HG03439 (cell line): Measurements from ENCODE around the gene TNNI3.
"Not testable (repeated sequence)": the region's sequence is repeated elsewhere in the genome, so short reads cannot be mapped to it uniquely, and the experiment has no call there.

ENCODE experiments used
- ATAC-seq: cut with Tn5 transposase; IDR thresholded peaks from one replicate; pipeline ENCODE4 v1.9.1; 2021; ENCODE audit warnings: mild to moderate bottlenecking, moderate library complexity; ENCODE audit not compliant: unreplicated experiment

Gene TNNI3

DNA sequence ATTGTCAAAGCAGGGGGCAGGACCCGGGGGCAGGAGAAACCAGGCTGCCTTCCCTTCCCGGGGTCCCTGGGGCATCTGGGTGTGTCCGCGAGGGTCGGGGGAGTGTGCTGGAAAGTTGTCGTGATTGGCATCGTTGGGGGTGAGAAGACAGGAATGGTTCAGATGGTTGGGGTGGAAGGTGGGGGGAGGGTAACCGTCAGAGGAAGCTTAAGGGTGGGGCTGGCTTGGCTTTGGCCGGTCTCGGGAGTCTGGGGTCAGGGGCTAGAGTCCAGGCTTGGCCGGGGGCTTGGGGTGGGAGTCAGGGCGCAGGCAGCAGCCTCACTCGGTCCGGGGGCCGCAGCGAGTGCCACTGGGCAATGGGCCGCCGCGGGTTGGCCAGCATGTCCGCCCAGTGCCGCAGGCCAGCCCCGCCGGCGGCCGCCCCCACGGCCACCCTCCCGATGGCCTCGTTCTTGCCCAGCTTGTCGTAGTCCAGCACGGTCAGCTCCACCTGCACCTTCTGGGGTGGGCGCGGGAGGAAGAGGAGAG lies 15.7 kb upstream of the TNNI3 start:
- ATAC-seq: no peak

- ATAC-seq: no peak
Measured at GRCh38 chr19:55172741-55173140, 15.2 kb upstream of the TNNI3 start.

GRCh38 chr19:55172318-55172717 lies 14.8 kb upstream of the TNNI3 start:
- not testable (repeated sequence) for ATAC-seq

- no peak for ATAC-seq
Measured at GRCh38 chr19:55171440-55171839, 13.9 kb upstream of the TNNI3 start.

DNA sequence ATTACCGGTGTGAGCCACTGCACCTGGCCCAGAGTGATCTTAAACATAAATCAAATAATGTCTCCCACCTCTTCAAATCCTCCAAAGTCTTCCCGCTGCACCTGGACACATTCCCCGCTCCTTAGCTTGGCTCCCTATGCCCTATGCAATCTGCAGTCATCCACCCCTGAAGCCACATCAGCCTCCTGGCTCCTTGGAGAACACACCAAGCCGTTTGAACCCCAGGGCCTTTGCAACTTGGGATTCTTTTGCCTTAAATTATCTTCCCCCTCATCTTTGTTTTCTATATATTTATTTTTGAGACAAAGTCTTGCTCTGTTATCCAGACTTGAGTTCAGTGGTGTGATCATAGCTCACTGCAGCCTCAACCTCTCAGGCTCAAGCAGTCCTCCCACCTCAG lies 11.6 kb upstream of the TNNI3 start:
- ATAC-seq: no peak

GRCh38 chr19:55166530-55167268 lies 9.2 kb upstream of the TNNI3 start, which contains the start of gene DNAAF3:
TSS of gene DNAAF3 (minus strand) at chr19:55166613. CDS start at chr19:55166413, 200 bp downstream.
- ATAC-seq: peak; percentile 75

DNA sequence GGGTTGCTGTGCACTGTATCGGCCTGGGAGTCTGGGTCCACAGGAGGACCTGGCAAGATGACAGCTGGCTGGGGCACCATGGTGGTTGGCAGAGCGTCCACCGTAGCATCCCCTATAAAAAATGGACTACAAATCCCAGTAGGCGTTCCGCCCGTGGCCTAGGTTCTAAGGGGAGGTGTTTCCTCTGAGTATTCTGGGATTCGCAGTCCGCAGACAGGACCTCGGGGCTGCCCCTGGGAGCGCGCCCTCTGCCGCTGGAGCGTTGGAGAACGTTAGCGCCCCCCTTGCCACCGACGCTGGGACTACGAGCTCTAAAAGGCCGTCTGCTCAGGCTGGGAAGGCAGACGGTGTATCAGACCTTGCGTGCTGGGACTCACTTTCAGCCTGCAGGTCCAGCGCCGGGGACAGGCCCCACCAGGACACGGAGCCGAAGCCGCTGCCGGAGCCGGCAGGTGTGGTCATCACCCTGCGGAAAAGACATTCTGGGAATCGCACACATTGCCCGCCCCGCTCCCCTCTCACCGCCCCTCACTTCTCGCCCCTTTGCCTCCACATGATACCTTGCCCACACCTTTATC lies 8.5 kb upstream of the TNNI3 start:
- peak; percentile 11 for ATAC-seq

DNA sequence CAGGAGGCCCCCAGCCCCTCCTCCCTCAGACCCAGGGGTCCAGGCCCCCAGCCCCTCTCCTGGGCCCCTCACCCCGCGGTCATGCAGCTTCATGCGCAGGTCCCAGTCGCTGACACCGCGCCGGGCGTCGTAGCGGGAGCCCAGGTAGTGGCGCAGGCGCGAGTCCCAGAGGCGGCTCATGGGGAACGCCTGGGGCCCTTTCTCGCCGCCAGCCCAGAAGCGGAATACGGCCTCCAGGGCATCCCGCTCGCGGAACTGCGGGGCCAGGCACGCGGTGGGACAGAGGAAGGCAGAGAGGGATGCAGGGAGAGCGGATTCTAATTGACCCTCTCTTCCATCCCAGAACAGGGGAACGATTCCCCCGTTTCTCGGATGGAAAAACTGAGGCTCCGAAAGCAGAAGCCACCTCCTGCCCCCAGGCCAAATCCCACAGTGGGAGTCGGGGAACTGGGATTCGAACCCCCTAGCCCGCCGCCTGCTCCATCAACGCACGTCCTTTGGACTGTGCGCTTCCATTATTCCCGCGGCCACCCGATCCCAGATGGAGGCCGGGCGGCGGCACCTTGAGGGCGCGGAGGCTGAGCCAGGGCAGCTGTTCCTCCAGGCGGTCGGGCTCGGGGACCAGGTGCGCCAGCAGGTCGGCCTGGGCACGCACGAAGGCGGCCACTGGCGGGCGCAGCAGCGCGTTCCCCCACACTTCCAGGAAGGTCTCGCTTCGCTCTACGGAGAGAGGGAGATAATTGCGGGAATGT lies 4.2 kb upstream of the TNNI3 start:
- ATAC-seq: no peak

DNA sequence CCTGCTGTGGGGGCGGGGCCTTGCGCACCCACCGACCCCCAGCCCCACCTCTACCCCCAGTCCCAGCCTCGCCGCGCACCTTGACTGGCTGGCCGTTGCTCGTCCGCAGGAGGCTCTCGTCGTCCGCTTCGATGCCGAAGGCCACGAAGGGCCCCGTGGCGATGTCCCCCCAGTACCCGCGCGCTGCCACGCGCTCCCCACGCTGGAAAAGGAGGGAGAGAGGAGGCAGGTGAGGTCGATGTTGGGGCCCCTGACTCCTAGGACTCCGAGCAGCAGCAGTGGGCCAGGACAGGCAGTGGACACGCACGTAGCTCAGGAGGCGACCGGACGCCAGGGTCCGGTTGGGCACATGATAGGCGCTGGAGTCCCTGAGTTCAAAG lies 3.4 kb upstream of the TNNI3 start:
- no peak for ATAC-seq

- ATAC-seq: peak; percentile 60
Measured at GRCh38 chr19:55160128-55160985, 2.8 kb upstream of the TNNI3 start.

DNA sequence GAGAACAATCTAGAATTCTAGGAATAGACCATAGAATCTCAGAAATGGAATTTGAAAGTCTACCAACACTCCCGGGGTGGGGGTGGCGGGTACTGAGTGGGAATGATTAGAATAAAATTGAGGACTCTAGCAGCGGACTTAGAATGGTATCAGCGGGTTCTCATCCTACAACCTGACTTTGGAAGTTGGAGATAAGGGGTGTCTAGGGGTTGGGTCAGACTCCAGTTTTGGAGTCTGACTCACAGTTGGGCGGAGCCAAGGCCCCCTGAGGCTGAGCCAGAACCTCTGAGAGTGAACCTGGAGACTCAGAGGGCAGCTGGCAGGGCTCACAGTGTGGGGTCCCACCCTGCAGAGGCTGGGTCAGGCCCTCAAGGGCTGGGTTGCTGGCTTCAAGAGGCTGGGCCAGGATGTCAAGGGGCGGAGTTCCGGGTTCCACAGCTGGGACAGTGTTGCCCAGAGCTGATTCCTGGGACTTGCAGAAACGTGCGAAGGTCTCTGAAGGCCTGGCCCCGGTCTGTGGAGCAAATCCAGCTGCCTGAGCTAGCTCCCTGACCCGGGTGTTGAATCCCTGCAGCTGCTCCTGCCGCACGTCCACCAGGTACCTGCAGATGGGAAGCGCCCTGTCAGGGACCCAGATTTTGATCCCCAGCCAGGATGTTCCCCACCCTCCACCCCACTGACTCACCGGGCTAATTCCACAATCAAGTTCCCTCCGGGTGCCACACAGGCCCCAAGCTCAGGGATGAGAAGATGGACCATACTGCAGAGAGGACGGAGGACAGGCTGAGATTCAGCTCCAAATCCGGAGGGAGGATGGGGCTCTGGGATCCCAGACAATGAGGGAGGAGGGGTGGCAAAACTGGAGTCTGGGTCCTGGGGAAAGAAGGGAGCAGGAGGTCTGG lies 1.6 kb upstream of the TNNI3 start:
- no peak for ATAC-seq

GRCh38 chr19:55158423-55158822 lies 891 bp upstream of the TNNI3 start:
- no peak for ATAC-seq

DNA sequence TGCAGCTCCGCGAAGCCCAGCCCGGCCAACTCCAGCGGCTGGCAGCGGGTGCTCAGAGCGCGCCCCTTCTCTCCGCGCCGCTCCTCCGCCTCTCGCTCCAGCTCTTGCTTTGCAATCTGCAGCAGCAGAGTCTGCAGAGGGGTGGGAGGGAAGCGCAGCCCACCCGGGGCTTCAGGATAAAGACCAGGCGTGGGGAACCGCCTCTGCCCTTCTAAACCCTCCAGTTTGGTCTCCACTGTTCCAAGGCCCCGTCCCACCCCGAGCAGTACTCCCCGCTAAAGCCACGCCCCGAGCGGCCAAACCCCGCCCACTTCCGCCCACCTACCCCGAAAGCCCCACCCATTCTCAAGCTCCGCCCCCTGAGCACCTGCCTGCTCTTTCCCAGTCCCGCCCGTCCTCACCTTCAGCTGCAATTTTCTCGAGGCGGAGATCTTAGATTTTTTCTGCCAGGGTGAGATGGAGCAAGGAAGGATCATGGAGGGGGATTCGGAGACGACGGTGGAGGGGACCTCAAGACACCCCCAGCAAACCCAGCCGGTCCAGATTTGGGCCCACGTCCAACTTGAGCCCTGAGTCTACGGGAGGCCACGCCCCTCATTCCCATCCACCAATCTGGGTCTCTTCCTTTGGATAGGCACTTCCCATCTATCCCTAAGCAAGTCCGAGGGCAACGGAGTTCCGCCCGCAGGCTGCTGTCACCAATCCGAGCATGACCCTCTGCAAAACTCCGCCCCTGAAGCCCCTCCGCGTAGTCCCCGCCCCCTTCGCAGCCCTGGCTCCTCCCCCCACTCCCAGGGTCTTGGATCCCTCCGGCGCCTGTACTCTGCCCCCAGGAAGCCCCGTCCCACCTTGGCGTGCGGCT lies 1.1 kb downstream of the TNNI3 start:
- no peak for ATAC-seq

DNA sequence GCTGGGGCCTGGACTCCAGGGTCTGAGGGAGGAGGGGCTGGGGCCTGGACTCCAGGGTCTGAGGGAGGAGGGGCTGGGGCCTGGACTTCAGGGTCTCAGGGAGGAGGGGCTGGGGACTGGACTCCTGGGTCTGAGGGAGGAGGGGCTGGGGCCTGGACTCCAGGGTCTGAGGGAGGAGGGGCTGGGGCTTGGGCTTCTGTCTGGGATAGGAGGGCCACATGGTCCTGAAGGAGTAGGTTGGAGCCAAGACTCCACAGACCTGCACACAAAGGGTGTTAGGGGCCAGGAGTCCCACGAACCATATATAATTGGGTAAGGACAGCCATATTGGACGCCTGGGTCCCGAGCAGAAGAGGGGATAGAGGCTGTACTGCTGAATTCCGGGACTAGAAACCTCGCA lies 1.7 kb downstream of the TNNI3 start:
- not testable (repeated sequence) for ATAC-seq

- no peak for ATAC-seq
Measured at GRCh38 chr19:55153652-55154264, 3.8 kb downstream of the TNNI3 start.

- ATAC-seq: no peak
Measured at GRCh38 chr19:55152017-55152416, 5.5 kb downstream of the TNNI3 start.

GRCh38 chr19:55149078-55150003 lies 8.2 kb downstream of the TNNI3 start, which contains the start of gene TNNT1:
TSS of gene TNNT1 (minus strand) at chr19:55149206. CDS start at chr19:55147157, 2,049 bp downstream.
- no peak for ATAC-seq
